ENCODE measurements around the gene PPFIBP1. TPM values are rescaled to one million over a fixed set of nuclear protein-coding genes. Genes with fewer than 3 reads are reported as not detected.
A peak's percentile ranks its signal among the peaks of the same experiment; 100 is the strongest.

PPFIBP1 gene
- total and polyA plus RNA-seq, 7 donors, result 5.9 to 63.1 (median 28.3) TPM

DNA sequence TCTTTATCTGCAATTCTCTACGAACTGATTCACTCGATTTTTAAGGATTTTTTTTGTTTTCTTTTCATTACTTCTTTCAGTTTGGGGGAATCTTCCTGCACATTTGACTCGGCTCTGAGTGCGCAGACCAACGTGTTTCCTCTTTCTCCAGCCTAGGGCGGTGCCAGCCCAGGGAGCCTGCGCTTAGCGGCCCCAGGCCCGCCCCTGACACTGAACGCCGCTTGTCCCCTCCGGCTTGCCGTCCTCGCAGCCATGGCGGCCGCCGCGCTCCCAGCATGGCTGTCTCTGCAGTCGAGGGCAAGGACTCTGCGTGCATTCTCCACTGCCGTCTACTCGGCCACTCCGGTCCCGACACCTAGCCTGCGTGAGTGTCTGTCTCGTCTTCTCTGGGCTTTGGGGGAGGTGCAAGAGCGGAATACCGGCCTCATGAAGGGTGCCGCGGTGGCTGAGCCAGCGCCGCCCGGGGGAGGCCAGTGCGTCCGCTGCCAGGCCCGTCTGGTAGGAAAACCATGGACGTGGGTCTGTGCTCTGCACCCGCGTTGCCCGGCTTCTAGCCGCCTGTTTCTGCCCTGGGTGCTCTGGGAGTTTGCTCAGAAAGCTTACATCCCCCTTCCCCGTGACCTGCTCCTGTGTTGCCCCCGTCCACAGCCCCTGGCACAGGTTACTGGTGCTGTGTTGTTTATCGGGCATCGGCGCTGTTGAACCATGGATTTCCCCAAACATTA lies 186.7 kb downstream of the PPFIBP1 start, which contains the start of gene MRPS35:
MRPS35 (plus strand) TSS at position 241 of the 725 bp plus-strand sequence; CDS start at position 253, 12 bp downstream.
- intact Hi-C loops (cut with DNase I), result loop anchor here in 1 of 2 donors (5.0 kb wide), 1 partner anchor 67 kb away; no protein-coding TSS in a partner anchor
- WGBS, 3 donors, result 0 to 1% (median 0%) methylated on average over 45 to 46 of the region's 46 CpGs
- TF ChIP-seq, protein P1, sequence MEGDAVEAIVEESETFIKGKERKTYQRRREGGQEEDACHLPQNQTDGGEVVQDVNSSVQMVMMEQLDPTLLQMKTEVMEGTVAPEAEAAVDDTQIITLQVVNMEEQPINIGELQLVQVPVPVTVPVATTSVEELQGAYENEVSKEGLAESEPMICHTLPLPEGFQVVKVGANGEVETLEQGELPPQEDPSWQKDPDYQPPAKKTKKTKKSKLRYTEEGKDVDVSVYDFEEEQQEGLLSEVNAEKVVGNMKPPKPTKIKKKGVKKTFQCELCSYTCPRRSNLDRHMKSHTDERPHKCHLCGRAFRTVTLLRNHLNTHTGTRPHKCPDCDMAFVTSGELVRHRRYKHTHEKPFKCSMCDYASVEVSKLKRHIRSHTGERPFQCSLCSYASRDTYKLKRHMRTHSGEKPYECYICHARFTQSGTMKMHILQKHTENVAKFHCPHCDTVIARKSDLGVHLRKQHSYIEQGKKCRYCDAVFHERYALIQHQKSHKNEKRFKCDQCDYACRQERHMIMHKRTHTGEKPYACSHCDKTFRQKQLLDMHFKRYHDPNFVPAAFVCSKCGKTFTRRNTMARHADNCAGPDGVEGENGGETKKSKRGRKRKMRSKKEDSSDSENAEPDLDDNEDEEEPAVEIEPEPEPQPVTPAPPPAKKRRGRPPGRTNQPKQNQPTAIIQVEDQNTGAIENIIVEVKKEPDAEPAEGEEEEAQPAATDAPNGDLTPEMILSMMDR (IDR thresholded peaks at IDR 0.05), result no peak

DNA sequence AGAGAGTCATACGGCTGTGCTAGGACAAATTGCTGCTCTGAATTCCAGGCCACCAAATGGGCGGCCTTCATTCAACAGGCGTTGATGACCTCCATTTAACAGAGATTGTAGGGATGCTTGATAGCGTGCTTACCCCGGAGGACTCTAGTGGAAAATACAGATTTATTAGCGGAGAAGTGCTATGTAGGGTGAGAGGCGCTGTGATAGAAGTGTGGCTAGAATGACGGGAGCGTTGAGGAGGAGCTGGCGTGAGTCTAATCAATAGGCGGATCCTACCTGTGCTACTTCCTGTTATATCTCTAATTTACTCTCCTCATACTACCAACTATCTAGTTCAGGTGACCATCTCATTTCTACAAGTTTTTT lies 187.3 kb downstream of the PPFIBP1 start:
- intact Hi-C loops (cut with DNase I), result loop anchor here in 1 of 2 donors (5.0 kb wide), 1 partner anchor 66 kb away; no protein-coding TSS in a partner anchor
- peak overlapping the region; percentile 84 for H3K27ac ChIP-seq
- no peak for DNase-seq
- H3K4me3 ChIP-seq, result peak overlapping the region; percentile 94
- H3K9me3 ChIP-seq, result no peaks in the 10 kb centered on the region
- H3K36me3 ChIP-seq (ENCODE audit: insufficient read depth in 1 of 2, low read depth in 1 of 2), result peaks cover 0 to 16% of the 10 kb centered on the region in 2 donors
- H3K4me1 ChIP-seq, result peaks cover 14% of the 10 kb centered on the region
- 0 to 3% (median 1%) methylated on average over 11 of the region's 11 CpGs for WGBS, 3 donors
- ATAC-seq, result no peak
- H3K27me3 ChIP-seq (ENCODE audit: insufficient read depth in 3 of 3, low read length in 2 of 3), result peaks cover 0 to 2% (median 0%) of the 10 kb centered on the region in 3 donors
- TF ChIP-seq, protein P1 (IDR thresholded peaks at IDR 0.05), result no peak

More for the DNA sequence above, 186.7 kb downstream of the PPFIBP1 start, which contains the start of gene MRPS35:
- ATAC-seq (peak; percentile 98 to 99 (median 99)), DNase-seq (peak; percentile 93 to 95)
- H3K4me1 ChIP-seq, result peaks cover 14% of the 10 kb centered on the region
- H3K4me3 ChIP-seq, result peak within 1 kb of the TSS; percentile 94
- peaks cover 0 to 11% of the 10 kb centered on the region in 2 donors for H3K36me3 ChIP-seq (ENCODE audit: insufficient read depth in 1 of 2, low read depth in 1 of 2)
- peaks cover 0 to 2% (median 0%) of the 10 kb centered on the region in 3 donors for H3K27me3 ChIP-seq (ENCODE audit: insufficient read depth in 3 of 3, low read length in 2 of 3)
- no peaks in the 10 kb centered on the region for H3K9me3 ChIP-seq
- peak within 1 kb of the TSS; percentile 84 for H3K27ac ChIP-seq

DNA sequence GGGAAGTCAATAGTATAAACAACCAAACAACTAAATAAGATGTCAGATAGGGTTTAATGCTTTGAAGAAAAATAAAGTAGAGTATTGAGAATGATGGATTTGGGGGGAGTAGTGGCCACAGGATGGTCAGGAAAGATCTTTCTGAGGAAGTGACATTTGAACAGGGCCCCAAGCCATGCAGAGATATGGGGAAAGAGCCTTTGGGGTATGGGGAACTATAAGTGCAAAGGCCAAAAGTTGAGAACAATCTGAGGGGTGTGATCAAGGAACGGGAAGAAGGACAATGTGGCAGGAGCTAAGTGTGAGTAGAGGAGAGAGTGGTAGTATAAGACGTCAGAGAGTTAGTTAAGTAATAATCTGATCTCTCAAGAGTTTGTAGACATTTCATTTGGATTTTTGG lies 188.0 kb downstream of the PPFIBP1 start:
- Histone ChIP-seq H3K4me1 (peaks cover 14% of the 10 kb centered on the region), H3K9me3 (no peaks in the 10 kb centered on the region), H3K27me3 (ENCODE audit: insufficient read depth in 3 of 3, low read length in 2 of 3) (peaks cover 0 to 2% (median 0%) of the 10 kb centered on the region in 3 donors), H3K27ac (no peak overlapping the region), H3K4me3 (peak overlapping the region; percentile 94), H3K36me3 (ENCODE audit: insufficient read depth in 1 of 2, low read depth in 1 of 2) (peaks cover 0 to 23% of the 10 kb centered on the region in 2 donors)
- 66 to 70% (median 70%) methylated on average over 2 of the region's 2 CpGs for WGBS, 3 donors
- DNase-seq, result no peak
- intact Hi-C loops (cut with DNase I), result loop anchor here in 1 of 2 donors (5.0 kb wide), 1 partner anchor 65 kb away; no protein-coding TSS in a partner anchor
- no peak for ATAC-seq
- TF ChIP-seq, protein P1 (IDR thresholded peaks at IDR 0.05), result no peak

DNA sequence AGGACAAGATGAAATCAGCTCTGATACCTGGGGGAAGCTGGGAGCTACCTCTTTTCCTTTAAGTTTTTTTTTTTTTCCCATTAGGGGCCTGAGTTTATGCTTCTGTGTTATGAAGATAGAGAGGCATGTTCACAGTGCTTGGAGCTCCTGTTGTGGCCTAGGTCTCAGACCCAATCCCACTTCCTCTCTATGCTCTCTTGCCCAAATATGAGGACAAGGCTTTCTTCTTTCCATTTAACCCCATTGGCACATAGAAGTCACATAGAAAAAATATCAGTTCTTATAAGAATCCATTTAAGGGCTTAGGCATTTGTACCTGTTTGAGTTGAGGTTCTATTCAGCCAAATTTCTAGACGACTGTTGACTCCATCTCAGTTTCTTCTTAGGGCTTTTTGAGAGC lies 199.2 kb downstream of the PPFIBP1 start:
- Histone ChIP-seq H3K36me3 (ENCODE audit: insufficient read depth in 1 of 2, low read depth in 1 of 2) (peaks cover 12 to 97% of the 10 kb centered on the region in 2 donors), H3K9me3 (no peaks in the 10 kb centered on the region), H3K27ac (no peak overlapping the region), H3K4me1 (no peaks in the 10 kb centered on the region), H3K4me3 (no peak overlapping the region), H3K27me3 (ENCODE audit: insufficient read depth in 3 of 3, low read length in 2 of 3) (no peaks in the 10 kb centered on the region)
- 64 to 88% (median 78%) methylated on average over 1 of the region's 1 CpG for WGBS, 3 donors
- TF ChIP-seq, protein P1 (IDR thresholded peaks at IDR 0.05), result no peak
- DNase-seq (no peak), ATAC-seq (no peak)
- intact Hi-C loops (cut with DNase I), result no loop called here

All from psoas muscle (tissue), 8 donors.